GM13976 (cell line): Measurements from ENCODE around the gene MYL2.

Experiments used
- DNase-seq: peaks from one replicate; pipeline ENCODE4 v3.0.0; 2012; ENCODE audit warnings: low spot score
- in situ Hi-C: fragments of 300-500 bp; cut with MboI; formaldehyde crosslinking; loops from one replicate; pipeline ENCODE4 v1.12.0; 2022; ENCODE audit warnings: low sequenced_read_pairs, mixed read lengths, inconsistent platforms; ENCODE audit not compliant: unreplicated experiment
- TF ChIP-seq, protein P1 (sequence below): IDR thresholded peaks from 2 replicates; pipeline ENCODE4 v1.5.1; 2012; ENCODE audit warnings: borderline replicate concordance, mild to moderate bottlenecking; ENCODE audit not compliant: insufficient read depth; ENCODE audit errors: extremely low read depth, missing control alignments, control extremely low read depth

The MYL2 gene

DNA sequence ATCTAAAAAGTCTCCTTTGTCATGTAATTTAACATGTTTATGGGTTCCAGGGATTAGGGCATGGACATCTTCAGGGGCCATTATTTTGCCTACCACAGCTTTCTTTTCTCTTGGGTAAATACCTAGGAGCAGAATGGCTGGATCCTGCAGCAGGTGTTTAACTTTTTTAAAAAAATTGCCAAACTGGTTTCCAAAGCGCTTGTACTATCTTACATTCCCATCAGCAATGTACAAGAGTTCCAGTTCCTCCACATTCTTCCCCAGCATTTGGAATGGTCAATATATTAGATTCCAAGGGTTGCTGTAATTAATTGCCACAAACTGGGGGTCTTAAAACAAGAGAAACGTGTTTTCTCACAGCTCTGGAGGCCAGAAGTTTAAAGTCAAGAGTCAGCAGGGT lies 27.7 kb upstream of the MYL2 start:
- in situ Hi-C loops: no loop called here
- DNase-seq: no peak
- TF ChIP-seq, protein P1, sequence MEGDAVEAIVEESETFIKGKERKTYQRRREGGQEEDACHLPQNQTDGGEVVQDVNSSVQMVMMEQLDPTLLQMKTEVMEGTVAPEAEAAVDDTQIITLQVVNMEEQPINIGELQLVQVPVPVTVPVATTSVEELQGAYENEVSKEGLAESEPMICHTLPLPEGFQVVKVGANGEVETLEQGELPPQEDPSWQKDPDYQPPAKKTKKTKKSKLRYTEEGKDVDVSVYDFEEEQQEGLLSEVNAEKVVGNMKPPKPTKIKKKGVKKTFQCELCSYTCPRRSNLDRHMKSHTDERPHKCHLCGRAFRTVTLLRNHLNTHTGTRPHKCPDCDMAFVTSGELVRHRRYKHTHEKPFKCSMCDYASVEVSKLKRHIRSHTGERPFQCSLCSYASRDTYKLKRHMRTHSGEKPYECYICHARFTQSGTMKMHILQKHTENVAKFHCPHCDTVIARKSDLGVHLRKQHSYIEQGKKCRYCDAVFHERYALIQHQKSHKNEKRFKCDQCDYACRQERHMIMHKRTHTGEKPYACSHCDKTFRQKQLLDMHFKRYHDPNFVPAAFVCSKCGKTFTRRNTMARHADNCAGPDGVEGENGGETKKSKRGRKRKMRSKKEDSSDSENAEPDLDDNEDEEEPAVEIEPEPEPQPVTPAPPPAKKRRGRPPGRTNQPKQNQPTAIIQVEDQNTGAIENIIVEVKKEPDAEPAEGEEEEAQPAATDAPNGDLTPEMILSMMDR: no peak

DNA sequence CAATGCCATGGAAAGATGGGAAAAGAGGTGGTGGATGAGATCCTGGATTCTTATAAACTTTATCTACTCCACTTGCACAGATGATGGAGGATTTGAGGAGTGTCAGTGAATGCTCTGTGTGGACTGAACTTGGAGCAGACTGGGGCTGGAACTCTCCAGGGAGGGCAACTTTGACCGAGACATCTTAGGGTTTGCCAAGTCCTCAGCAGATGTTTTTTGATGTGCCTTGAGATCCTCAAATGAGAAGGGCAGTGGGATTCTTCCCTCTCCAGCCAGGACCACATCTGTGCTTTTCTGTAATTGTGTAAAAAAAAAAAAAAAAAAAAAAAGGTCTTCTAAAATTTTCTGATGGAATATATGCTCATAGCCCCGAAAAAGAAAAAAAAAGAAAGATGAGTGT lies 23.0 kb upstream of the MYL2 start:
- TF ChIP-seq, protein P1: no peak
- in situ Hi-C loops: no loop called here

DNA sequence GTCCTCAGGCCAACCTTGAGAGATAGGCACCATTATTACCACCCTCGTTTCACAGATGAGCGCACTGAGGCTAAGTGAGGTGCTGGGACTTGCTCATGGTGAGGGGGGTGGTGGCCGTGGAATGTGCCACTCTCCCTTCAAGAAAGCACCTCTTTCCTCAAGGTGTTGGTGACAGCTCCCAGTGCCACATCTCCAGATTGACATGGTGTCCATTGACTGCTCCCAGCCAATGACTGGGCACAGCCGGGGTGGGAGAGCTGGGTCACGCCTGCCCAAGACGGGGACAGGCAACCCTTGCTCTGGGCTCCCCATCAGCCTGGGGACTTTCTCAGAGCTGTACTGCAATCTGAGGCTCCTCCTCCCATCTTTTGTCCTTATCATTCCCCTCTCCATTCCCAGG lies 21.0 kb upstream of the MYL2 start:
- in situ Hi-C loops: no loop called here
- DNase-seq: no peak

More for the DNA sequence above, 23.0 kb upstream of the MYL2 start:
- no peak for DNase-seq

DNA sequence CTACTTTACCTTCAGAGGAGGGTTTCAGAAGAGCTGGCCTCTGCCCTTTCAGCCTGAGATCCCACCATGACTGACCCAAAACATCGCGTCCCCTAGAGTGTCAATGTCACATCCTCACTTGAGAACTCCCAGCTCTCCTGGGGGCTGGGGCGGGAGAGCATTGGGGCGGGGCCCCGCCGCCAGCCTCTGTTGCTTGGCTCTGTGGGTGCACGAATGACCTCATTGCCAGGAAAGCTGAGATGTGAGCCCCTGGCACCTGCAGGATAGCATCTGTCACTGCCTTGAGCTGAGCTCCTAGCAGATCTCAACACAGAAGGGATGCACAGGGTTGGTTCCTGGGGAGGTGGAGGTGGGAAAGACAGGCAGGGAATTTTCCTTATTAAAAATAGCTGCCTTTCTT lies 20.6 kb upstream of the MYL2 start:
- TF ChIP-seq, protein P1: no peak
- no peak for DNase-seq
- in situ Hi-C loops: no loop called here

More for the DNA sequence above, 21.0 kb upstream of the MYL2 start:
- TF ChIP-seq, protein P1: no peak

DNA sequence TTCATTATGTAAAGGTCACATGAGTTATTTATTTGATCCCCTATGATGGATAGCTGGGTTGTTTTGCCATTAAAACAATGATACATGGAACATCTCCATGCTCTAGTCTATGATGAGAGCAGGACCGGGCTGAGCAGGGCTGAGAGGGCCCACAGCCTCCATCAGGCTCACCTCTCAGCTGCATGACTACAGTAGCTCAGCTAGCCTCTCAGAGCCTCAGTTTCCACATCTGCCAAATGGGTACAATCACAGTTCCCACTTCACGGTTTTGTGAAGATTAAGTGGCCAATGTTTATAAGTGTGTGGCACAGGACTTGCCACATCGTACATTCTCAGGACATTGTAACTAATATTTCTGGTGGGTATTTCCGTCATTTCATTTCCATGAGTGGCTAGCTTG lies 19.9 kb upstream of the MYL2 start:
- TF ChIP-seq, protein P1: no peak
- DNase-seq: no peak
- in situ Hi-C loops: no loop called here

DNA sequence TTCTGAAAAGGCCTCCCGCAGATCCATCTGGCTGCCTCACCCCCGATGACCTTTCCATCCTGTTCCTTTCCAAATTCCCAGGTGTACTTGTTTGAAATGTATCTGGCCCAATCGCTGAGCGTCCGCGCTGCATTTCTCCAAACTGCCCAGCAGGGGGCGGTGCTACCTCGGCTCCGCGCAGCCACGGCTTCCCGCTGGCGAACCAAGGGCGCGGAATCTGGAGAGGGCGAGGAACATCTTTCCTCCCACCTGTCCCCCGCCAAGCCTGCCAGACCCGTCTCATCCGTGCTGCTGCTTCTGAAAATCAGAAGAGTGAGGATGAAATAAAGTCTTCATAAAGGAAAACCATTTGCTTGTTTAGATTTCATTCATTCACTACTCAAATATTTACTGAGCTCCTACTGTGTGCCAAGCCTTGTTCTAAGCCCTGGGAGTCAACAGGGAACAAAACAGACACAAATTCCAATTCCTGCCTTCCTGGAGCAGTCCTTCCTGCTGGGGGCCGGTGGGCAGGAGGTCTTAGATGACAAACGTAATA lies 16.8 kb upstream of the MYL2 start:
- TF ChIP-seq, protein P1: peak; percentile 94
- DNase-seq: peak; percentile 85
- in situ Hi-C loops: no loop called here
